Cardiac muscle cell (in vitro differentiated cells and primary cell): Measurements from ENCODE around the gene KSR1. TPM values are rescaled to one million over a fixed set of nuclear protein-coding genes. Genes with fewer than 3 reads are reported as not detected.
"Not testable (repeated sequence)": the region's sequence is repeated elsewhere in the genome, so short reads cannot be mapped to it uniquely, and the experiment has no call there.

Source experiments
- DNase-seq, 2 donors: peaks; one replicate each; pipeline versions ENCODE4 v3.0.0 to v3.0.0-alpha.2; 2010 to 2017; ENCODE audit warnings: low read depth in 1 of 2, low spot score in 1 of 2
- H3K27ac ChIP-seq: fragments of 200-600 bp; sonication (generic); 2 replicates; pipeline ENCODE4 v1.5.1; 2016
- H3K27me3 ChIP-seq: fragments of 200-600 bp; sonication (generic); 2 replicates; pipeline ENCODE4 v1.6.0; 2016; ENCODE audit warnings: control low read depth
- H3K36me3 ChIP-seq: fragments of 200-600 bp; sonication (generic); 2 replicates; pipeline ENCODE4 v1.5.1; 2016; ENCODE audit warnings: control low read depth
- H3K4me1 ChIP-seq: fragments of 200-600 bp; sonication (generic); 2 replicates; pipeline ENCODE4 v1.8.1; 2017; ENCODE audit warnings: low read depth, mild to moderate bottlenecking, mixed run types
- H3K4me3 ChIP-seq: fragments of 200-600 bp; sonication (generic); 2 replicates; pipeline ENCODE4 v1.5.1; 2016; ENCODE audit warnings: mild to moderate bottlenecking
- H3K9me3 ChIP-seq: fragments of 200-600 bp; sonication (generic); 2 replicates; pipeline ENCODE4 v1.5.1; 2017; ENCODE audit warnings: low read depth, mild to moderate bottlenecking, control low read depth
- polyA plus RNA-seq: library from polyadenylated mRNA; unstranded; fragments of >200 nt; fragmentation: Nextera tagmentation; extraction: Ambion mirVana; gene quantifications from 2 replicates; pipeline ENCODE4 v1.2.1, GENCODE V29; 2016
- total RNA-seq: library from RNA; depleted of rRNA; stranded (reverse); fragments of >200 nt; gene quantifications from 2 replicates; pipeline ENCODE4 v1.2.3, GENCODE V29; 2016
- TF ChIP-seq, protein P1 (sequence below): IDR thresholded peaks from 2 replicates; pipeline ENCODE4 v1.5.1; 2012; ENCODE audit warnings: low read depth, mild to moderate bottlenecking, low read length

KSR1 gene
- total and polyA plus RNA-seq, 2 experiments from 2014 or later = 15.7 to 29.0 TPM

DNA sequence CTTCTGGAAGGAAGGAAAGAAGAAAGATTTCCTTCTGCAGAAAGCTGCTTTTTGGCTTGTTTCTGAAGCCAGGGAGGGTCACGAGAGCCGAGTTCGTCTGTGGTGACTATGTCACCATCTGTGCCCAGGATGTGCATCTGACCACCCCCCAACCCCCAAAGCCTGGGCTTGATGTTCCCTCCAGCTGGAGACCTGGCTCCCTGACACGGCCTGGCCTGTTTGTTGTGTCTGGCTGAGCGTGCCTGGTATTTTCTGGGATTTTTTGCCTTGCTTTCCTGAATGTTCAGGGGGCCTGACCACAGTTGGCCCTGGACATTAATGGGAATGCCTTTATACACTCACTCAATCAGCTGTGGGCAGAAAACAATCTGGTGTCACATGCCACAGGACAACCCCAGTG, 213.6 kb downstream of the KSR1 start:
- no peak overlapping the region for H3K4me3 ChIP-seq
- H3K27me3 ChIP-seq = no peaks in the 10 kb centered on the region
- H3K27ac ChIP-seq = no peak overlapping the region
- H3K4me1 ChIP-seq = no peaks in the 10 kb centered on the region
- no peak for DNase-seq
- no peaks in the 10 kb centered on the region for H3K9me3 ChIP-seq
- TF ChIP-seq, protein P1, sequence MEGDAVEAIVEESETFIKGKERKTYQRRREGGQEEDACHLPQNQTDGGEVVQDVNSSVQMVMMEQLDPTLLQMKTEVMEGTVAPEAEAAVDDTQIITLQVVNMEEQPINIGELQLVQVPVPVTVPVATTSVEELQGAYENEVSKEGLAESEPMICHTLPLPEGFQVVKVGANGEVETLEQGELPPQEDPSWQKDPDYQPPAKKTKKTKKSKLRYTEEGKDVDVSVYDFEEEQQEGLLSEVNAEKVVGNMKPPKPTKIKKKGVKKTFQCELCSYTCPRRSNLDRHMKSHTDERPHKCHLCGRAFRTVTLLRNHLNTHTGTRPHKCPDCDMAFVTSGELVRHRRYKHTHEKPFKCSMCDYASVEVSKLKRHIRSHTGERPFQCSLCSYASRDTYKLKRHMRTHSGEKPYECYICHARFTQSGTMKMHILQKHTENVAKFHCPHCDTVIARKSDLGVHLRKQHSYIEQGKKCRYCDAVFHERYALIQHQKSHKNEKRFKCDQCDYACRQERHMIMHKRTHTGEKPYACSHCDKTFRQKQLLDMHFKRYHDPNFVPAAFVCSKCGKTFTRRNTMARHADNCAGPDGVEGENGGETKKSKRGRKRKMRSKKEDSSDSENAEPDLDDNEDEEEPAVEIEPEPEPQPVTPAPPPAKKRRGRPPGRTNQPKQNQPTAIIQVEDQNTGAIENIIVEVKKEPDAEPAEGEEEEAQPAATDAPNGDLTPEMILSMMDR = no peak
- no peaks in the 10 kb centered on the region for H3K36me3 ChIP-seq

DNA sequence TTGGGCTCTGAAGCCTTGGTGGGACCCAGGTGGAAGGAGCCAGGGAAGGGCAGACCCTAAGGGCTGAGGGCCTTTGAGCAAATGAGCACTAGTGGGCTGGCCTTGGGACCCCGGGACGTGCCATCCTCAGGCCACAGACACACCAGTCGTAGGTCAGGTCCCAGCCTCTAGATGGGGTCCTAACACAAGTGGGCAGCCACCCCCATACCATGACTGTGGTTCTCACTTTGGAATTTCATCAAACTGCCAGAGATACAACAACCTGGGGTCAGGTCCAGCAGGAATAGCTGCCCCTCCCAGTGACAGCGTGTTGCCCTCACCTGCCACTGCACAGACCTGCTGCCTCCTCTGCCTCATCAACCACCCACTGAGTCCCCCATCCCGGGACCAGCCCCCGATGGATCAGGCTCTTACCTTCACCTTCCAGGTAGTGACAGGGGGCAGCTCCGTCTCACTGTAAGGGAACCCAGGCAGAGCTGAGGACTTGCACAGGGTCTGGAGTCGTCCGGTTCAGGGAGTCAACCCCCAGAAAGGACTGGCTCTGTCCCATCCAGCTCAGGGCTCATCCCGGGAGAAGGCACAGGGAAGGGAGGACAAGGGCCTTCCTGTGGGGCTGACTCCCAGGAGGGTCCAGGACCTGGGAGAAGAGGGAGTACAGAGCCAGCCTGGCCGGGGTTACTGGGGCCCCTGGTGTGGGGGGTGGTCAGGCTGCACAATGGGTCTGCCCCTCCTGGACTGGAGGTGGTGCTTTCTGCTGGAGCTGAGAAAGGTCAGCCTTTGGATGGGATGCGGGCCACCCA, 214.7 kb downstream of the KSR1 start:
- Histone ChIP-seq H3K4me3 (no peak overlapping the region), H3K27me3 (no peaks in the 10 kb centered on the region), H3K9me3 (no peaks in the 10 kb centered on the region), H3K27ac (no peak overlapping the region), H3K4me1 (no peaks in the 10 kb centered on the region), H3K36me3 (no peaks in the 10 kb centered on the region)
- TF ChIP-seq, protein P1 = no peak
- no peak for DNase-seq

DNA sequence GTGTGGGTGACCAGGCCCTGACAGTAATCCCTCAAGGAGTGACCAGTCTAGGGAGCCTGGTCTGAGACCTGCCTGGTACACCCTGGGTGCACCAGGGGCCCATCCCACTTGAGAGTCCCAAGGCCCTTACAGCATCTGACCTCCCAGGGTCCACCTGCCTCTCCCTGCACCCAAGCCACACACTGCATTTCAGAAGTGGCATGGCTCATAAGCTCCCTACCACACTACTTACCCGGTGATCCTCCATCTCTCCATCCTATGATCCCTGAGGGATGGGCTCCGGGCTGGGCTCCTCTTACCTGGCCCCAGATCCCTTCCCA, 215.3 kb downstream of the KSR1 start:
- Histone ChIP-seq H3K27me3 (no peaks in the 10 kb centered on the region), H3K36me3 (no peaks in the 10 kb centered on the region), H3K4me3 (no peak overlapping the region), H3K4me1 (no peaks in the 10 kb centered on the region), H3K9me3 (no peaks in the 10 kb centered on the region), H3K27ac (no peak overlapping the region)
- TF ChIP-seq, protein P1 = no peak
- DNase-seq = no peak

DNA sequence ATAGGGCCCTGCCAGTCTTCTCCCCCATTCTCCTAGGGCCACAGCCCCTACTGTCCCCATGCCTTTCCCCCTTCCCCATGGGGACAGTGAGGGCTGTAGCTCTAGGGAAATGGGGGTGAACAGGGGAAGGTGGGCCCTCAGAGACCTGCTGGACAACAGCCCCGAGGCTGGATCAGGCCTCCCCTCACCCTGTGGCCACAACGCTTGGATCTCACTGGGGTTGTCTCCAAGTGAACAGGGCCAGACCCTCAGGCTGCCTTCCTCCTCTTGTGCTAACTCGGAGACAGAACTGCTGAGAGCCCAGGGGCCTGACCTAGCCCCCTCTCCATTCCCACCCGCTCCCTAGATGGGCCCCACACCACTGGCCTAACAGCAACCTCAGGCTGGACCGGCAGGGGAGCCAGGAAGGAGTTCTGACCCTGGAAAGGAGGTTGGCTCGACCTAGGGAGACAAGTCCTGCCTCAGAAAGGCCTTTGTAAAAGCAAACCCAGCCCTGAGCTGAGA, 215.8 kb downstream of the KSR1 start:
- H3K27ac ChIP-seq = not testable (repeated sequence)

DNA sequence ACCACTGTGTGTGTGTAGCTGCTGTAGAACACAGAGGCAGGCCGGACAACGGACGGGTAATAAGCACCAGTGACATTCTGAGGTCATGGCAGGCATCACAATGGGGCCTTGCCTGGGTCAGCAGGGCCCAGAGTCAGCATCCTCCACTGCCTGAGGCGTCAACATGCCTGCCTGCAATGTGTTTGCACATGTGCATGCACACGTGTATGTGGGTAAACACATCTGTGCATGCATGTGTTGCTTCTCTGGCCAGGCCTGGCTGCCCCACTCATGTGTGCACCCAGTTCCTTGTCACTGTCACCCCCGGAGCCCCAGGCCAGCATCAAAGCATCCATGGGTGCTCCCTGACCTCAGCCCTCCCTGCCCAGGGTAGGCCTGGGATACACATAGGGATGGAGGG, 218.1 kb downstream of the KSR1 start:
- no peaks in the 10 kb centered on the region for H3K36me3 ChIP-seq
- no peak overlapping the region for H3K4me3 ChIP-seq
- DNase-seq = no peak
- H3K27ac ChIP-seq = no peak overlapping the region
- H3K4me1 ChIP-seq = no peaks in the 10 kb centered on the region
- no peaks in the 10 kb centered on the region for H3K9me3 ChIP-seq
- no peaks in the 10 kb centered on the region for H3K27me3 ChIP-seq
- TF ChIP-seq, protein P1 = no peak

More for the DNA sequence above, 215.8 kb downstream of the KSR1 start:
- H3K4me3 ChIP-seq, H3K36me3 ChIP-seq, DNase-seq, H3K27me3 ChIP-seq, H3K9me3 ChIP-seq, H3K4me1 ChIP-seq: not testable (repeated sequence)

Other genes starting within 250 kb of the KSR1 start
- gene WSB1, start 162.3 kb upstream of the KSR1 start, total RNA-seq = 197 and 471 TPM in 2 replicates
- gene WSB1, start 162.3 kb upstream of the KSR1 start, polyA plus RNA-seq = 308 and 557 TPM in 2 replicates
- gene LGALS9, start 174.7 kb downstream of the KSR1 start, total RNA-seq = 0.63 and 1.3 TPM in 2 replicates
- 0.46 and 0.90 TPM in 2 replicates for gene LGALS9, start 174.7 kb downstream of the KSR1 start, polyA plus RNA-seq